ENCODE data around the gene CRIP2.

- TF ChIP-seq EZH2 (IDR thresholded peaks at IDR 0.05; ENCODE audit: borderline replicate concordance, low read depth, low read length, poor library complexity, severe bottlenecking), result no peak
- TF ChIP-seq, protein P1, sequence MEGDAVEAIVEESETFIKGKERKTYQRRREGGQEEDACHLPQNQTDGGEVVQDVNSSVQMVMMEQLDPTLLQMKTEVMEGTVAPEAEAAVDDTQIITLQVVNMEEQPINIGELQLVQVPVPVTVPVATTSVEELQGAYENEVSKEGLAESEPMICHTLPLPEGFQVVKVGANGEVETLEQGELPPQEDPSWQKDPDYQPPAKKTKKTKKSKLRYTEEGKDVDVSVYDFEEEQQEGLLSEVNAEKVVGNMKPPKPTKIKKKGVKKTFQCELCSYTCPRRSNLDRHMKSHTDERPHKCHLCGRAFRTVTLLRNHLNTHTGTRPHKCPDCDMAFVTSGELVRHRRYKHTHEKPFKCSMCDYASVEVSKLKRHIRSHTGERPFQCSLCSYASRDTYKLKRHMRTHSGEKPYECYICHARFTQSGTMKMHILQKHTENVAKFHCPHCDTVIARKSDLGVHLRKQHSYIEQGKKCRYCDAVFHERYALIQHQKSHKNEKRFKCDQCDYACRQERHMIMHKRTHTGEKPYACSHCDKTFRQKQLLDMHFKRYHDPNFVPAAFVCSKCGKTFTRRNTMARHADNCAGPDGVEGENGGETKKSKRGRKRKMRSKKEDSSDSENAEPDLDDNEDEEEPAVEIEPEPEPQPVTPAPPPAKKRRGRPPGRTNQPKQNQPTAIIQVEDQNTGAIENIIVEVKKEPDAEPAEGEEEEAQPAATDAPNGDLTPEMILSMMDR (conservative IDR thresholded peaks at IDR 0.05; ENCODE audit: low read depth, low read length), result no peak
These were observed 9.2 kb upstream of the CRIP2 start for GRCh38 chr14:105465209-105466031.

Data from A673 (cell line).